ENCODE data around the gene GFI1. TPM values are rescaled to one million over a fixed set of nuclear protein-coding genes. Genes with fewer than 3 reads are reported as not detected.

GFI1 gene
- total and polyA plus RNA-seq, 2 of the 13 experiments (the other 11 are each of a cell fraction or from before 2014, with no cell fraction given): 10.3 to 10.5 TPM

DNA sequence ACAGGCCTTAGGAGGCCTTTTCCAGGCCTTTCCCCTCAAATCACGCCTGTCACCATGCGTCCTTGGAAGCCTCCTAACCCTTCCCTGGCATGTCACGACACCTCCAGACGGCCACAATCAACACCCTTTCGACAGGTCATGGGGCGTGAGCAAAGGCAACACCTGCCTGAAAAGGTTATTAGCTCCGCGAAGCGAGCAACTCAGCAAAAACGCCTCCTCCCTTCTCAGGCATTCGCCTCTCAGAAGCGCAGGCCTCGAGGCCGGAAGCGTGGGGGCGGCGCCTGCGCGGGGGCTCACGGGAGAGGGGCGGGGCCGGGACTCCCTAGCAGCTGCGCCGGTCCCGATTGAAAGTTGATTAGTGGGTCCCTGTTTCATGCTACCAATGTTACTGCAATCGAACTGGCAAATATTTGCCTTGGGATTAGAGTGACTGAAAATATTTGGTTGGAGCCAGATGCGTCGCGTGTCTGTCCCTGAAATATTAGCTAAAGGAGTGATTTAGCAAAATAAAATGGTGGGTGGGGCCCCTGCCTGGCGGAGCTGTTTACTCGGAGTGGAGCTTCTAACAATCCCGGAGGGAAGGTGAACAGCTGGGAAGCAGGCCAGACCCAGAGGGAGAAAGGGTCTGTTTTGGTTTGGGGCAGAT, 44.9 kb downstream of the GFI1 start (continued):
- TF ChIP-seq PHF20 (CRISPR knock-in tag; IDR thresholded peaks at IDR 0.05) (peak; percentile 91), POLR2A (IDR thresholded peaks at IDR 0.05; ENCODE audit: insufficient read depth in 1 of 2, low read depth in 2 of 2, low read length in 2 of 2) (peak; percentile 90 to 92), ZSCAN5A (CRISPR knock-in tag; IDR thresholded peaks at IDR 0.05; ENCODE audit: borderline replicate concordance) (peak; percentile 83), ZBTB10 (CRISPR knock-in tag; IDR thresholded peaks at IDR 0.05; ENCODE audit: borderline replicate concordance) (peak; percentile 36; the same call in 1 of the 2 replicates), ZBTB42 (CRISPR knock-in tag; IDR thresholded peaks at IDR 0.05) (peak; percentile 45; the same call in 1 of the 2 replicates), TFDP2 (CRISPR knock-in tag; IDR thresholded peaks at IDR 0.05) (peak; percentile 74), ZNF766 (CRISPR knock-in tag; IDR thresholded peaks at IDR 0.05; ENCODE audit: borderline replicate concordance) (peak; percentile 70; the same call in 1 of the 2 replicates), ZNF124 (CRISPR knock-in tag; IDR thresholded peaks at IDR 0.05) (no peak), TSC22D2 (CRISPR knock-in tag; IDR thresholded peaks at IDR 0.05; ENCODE audit: borderline replicate concordance) (no peak), RFXAP (CRISPR knock-in tag; IDR thresholded peaks at IDR 0.05; ENCODE audit: borderline replicate concordance) (peak; percentile 69; the same call in 1 of the 2 replicates), ARNT2 (CRISPR knock-in tag; IDR thresholded peaks at IDR 0.05; ENCODE audit: low read depth) (no peak; the same call in 1 of the 2 replicates), ZNF414 (CRISPR knock-in tag; IDR thresholded peaks at IDR 0.05) (peak; percentile 63; the same call in 1 of the 2 replicates), TEAD2 (CRISPR knock-in tag; IDR thresholded peaks at IDR 0.05) (0 out of 2 replicates have a peak, but pooled peaks have one; percentile 19), ATF4 (CRISPR knock-in tag; IDR thresholded peaks at IDR 0.05) (peak in 1 of 2 experiments; percentile 58; a peak in 2 of 4 replicates)
- TF ChIP-seq, protein P1, sequence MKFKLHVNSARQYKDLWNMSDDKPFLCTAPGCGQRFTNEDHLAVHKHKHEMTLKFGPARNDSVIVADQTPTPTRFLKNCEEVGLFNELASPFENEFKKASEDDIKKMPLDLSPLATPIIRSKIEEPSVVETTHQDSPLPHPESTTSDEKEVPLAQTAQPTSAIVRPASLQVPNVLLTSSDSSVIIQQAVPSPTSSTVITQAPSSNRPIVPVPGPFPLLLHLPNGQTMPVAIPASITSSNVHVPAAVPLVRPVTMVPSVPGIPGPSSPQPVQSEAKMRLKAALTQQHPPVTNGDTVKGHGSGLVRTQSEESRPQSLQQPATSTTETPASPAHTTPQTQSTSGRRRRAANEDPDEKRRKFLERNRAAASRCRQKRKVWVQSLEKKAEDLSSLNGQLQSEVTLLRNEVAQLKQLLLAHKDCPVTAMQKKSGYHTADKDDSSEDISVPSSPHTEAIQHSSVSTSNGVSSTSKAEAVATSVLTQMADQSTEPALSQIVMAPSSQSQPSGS (CRISPR knock-in tag; IDR thresholded peaks at IDR 0.05): peak; percentile 68
- TF ChIP-seq, protein P2, sequence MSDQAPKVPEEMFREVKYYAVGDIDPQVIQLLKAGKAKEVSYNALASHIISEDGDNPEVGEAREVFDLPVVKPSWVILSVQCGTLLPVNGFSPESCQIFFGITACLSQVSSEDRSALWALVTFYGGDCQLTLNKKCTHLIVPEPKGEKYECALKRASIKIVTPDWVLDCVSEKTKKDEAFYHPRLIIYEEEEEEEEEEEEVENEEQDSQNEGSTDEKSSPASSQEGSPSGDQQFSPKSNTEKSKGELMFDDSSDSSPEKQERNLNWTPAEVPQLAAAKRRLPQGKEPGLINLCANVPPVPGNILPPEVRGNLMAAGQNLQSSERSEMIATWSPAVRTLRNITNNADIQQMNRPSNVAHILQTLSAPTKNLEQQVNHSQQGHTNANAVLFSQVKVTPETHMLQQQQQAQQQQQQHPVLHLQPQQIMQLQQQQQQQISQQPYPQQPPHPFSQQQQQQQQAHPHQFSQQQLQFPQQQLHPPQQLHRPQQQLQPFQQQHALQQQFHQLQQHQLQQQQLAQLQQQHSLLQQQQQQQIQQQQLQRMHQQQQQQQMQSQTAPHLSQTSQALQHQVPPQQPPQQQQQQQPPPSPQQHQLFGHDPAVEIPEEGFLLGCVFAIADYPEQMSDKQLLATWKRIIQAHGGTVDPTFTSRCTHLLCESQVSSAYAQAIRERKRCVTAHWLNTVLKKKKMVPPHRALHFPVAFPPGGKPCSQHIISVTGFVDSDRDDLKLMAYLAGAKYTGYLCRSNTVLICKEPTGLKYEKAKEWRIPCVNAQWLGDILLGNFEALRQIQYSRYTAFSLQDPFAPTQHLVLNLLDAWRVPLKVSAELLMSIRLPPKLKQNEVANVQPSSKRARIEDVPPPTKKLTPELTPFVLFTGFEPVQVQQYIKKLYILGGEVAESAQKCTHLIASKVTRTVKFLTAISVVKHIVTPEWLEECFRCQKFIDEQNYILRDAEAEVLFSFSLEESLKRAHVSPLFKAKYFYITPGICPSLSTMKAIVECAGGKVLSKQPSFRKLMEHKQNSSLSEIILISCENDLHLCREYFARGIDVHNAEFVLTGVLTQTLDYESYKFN (CRISPR knock-in tag; conservative IDR thresholded peaks at IDR 0.05): peak; percentile 76

All from HepG2 (cell line).